HG02798 (cell line): Measurements from ENCODE around the gene PTGIS.

Source experiments
- ATAC-seq: cut with Tn5 transposase; IDR thresholded peaks from one replicate; pipeline ENCODE4 v1.9.1; 2021; ENCODE audit warnings: mild to moderate bottlenecking; ENCODE audit not compliant: unreplicated experiment, poor library complexity

PTGIS gene

DNA sequence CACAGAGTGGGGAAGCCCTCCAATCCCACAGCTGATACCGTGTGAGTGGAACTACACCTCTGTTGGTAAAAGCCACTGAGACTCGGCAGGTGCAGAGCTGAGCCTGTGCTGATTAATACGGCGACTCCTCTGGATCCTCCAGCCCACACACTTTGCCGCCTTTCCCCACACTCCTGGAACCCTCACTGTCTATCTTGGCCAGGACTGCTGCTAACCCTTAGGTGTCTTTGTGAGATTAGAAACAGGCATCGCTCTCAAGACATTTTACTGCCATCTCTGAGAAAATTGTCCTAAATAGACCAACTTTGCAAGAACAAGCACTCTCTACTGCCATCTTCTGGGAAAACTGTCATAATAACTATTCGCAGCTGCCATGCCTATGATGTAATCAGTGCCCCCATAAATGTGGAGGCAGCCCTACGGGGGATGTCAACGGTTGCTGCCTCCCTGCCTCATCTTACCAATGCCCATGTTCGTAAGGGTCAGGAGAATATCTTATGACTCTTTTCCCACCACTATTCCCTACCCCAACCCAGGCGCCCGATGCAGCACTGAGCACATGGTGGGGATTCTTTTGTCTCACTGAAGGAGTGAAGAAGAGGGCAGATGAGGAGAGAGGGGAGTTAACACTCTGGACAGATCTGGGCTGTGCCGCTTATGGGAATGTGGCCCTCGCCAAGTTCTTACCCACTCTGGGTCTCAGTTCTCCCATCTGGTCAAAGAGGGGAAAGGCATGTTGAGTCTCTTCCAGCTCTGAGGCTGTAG lies 59.3 kb downstream of the PTGIS start:
- ATAC-seq = no peak

DNA sequence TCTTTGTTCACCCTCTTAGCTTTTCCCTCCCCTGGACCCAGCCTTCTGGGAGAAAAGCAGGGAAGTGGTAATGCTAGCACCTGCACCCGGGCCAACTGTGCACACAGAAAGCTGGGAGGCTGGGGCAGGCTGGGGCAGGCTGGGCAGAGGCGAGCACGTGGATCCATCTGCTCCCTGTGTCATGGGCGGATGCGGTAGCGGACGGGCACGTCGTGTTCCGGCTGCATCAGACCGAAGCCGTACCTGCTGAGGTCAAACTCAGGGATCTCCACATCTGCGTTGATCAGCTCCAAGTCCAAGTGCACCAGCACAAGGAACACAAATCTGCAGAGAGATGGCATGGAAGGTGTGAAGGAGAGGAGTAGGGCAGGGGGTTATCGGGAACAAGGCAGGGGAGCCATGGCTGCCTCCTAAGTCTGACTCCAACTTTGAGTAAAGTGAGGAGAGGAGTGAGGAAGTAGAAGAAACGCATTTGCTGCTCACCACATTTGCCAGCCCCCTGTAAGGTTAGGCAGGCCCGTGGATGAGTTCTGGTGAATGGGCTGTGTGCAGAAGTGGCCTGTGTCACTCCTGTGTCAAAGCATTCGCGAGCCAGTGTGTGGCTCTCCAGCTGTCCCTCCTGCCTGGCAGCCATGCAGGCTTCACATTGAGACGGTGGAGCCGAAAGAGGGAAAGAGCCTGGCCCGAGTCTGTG lies 60.0 kb downstream of the PTGIS start:
- no peak for ATAC-seq

GRCh38 chr20:49505518-49505917 lies 62.4 kb downstream of the PTGIS start:
- no peak for ATAC-seq

DNA sequence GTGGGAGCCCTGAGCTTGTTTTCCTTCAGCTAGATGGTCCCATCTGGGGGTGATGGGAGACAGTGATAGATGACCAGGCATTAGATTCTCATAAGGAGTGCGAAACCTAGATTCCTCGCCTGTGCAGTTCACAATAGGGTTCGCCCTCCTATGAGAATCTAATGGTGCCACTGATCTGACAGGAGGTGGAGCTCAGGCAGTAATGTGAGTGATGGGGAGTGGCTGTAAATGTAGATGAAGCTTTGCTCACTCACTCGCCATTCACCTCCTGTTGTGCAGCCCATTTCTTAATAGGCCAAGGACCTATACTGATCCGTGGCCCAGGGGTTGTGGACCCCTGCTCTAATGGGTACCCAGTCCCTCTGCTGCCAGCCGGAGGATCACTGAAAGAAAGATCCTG lies 64.8 kb downstream of the PTGIS start:
- ATAC-seq = no peak

- no peak for ATAC-seq
These were observed 66.0 kb downstream of the PTGIS start for GRCh38 chr20:49501917-49502316.

GRCh38 chr20:49497398-49497669 lies 70.6 kb downstream of the PTGIS start:
- no peak for ATAC-seq

DNA sequence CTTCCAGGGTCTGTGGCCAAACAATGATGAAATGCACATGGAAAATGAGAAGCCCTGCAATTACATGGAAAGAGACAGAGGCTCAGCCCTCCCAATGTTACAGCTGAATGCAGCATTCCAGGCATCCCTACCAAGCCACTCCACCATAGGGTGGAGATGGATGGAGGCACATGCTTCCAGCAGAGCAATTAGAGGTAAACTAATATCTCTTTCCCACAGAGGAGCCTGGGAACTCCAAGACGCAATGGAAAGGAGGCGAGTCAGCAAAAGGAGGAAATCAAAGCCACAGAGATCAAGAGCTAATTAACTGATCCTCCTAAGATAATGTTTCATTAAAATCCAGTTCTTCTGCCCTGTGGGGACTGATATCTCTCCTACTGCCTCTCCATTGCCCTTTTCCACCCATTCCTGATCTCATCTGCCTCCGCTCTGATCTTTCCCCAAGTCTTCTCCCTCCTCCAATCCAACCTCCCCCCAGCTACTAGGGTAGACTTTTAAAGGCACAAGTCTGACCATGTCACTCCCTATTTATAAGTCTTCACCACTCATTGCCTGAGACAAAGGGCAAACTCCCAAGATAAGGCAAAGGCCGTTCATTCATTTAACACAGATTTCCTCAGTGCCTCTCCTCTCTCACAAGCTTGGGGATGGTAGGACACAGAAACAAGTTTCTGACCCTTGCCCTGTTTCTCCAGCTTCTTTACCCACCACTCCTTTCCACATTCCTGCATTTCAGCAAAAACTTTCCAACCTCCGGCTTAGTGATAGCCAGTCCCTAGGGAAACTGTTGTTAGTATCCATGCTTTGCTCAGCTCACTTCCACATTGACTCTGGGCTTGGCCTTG lies 71.2 kb downstream of the PTGIS start:
- ATAC-seq = no peak

GRCh38 chr20:49496043-49496442 lies 71.9 kb downstream of the PTGIS start:
- ATAC-seq = no peak

- ATAC-seq = no peak
These were observed 77.2 kb downstream of the PTGIS start for GRCh38 chr20:49490689-49491088.

GRCh38 chr20:49489688-49490087 lies 78.2 kb downstream of the PTGIS start:
- ATAC-seq = no peak

DNA sequence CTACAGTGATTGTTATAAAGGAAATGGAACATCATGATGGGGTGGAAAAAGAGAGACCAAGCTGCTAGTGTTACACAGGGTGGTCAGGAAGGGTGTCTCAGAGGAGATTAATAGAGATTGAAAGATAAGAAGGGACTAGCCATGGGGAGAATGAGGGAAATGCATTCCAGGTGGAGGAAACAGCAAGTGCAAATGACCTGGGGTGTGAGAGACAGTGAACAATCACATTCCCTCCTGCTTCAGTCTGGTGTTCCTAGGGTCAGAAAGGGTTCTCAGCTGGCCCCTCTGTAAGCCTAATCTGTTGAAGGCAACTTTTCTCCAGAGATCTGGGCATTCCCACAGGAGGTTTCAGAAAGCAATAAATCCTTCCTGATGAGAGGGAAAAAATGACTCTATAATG lies 81.9 kb downstream of the PTGIS start:
- ATAC-seq = no peak

DNA sequence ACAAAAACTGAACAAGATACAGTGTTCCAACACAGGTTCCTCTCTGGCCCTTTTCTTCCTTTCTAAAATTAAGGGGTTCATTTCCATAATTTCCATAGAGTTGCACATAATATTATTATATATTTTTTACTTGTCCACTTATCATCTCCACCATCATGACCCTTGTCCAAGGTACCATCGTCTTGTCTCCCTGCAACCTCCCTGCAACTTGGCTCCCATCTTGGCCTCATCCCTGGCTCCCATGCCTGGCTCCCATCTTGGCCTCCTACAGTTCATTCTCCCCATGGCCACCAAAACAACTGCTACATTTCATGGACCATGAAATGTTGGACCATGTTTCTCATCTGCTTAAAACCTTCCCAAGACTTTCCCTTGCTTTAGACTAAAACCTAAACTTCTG lies 82.4 kb downstream of the PTGIS start:
- ATAC-seq = no peak

GRCh38 chr20:49484180-49485140 lies 83.5 kb downstream of the PTGIS start:
- ATAC-seq = peak; percentile 48

GRCh38 chr20:49483696-49484123 lies 84.2 kb downstream of the PTGIS start:
- peak; percentile 21 for ATAC-seq

GRCh38 chr20:49483018-49483695 lies 84.8 kb downstream of the PTGIS start:
- no peak for ATAC-seq

GRCh38 chr20:49482621-49483017 lies 85.3 kb downstream of the PTGIS start, which contains the start of gene KCNB1:
TSS of gene KCNB1 (minus strand) at chr20:49482668. CDS start at chr20:49482480, 188 bp downstream.
- no peak for ATAC-seq

DNA sequence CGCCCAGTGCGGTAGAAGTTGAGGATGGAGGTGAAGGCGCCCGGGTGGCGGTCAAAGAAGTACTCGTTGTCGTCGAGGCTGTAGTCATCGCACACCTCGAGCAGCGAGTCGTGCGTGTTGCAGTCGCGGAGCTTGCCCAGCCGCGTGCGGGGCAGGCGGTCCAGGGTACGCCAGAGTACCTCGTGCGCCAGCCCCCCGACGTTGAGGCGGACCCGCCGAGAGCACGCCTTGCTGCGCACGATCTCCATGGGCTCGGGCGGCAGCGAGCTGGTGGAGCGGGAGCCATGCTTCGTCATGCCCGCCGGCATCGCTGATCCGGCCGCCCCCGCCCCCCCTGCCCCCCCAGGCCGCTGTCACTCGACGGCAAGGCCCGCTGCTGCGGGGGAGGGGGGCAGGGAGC lies 85.8 kb downstream of the PTGIS start:
- ATAC-seq = no peak

GRCh38 chr20:49481116-49481515 lies 86.8 kb downstream of the PTGIS start:
- no peak for ATAC-seq

GRCh38 chr20:49480236-49480635 lies 87.7 kb downstream of the PTGIS start:
- ATAC-seq = no peak
